CD4-positive, alpha-beta T cell (primary cell): ENCODE measurements around the gene ESPL1. TPM values are rescaled to one million over a fixed set of nuclear protein-coding genes. Genes with fewer than 3 reads are reported as not detected.

Source experiments
- ATAC-seq: fragments of 200-7000 bp; cut with Tn5 transposase; one replicate; pipeline ENCODE4 v1.10.0; 2022; ENCODE audit warnings: mild to moderate bottlenecking; ENCODE audit not compliant: poor library complexity
- CTCF ChIA-PET: fragments of 350-600 bp; sonication (Branson Sonifier 250); formaldehyde crosslinking; loops from one replicate; lab custom pipeline; 2021; ENCODE audit warnings: antibody characterized with exemption, inconsistent platforms; lab: Charles Lee
- POLR2A ChIA-PET: fragments of 350-600 bp; sonication (Branson Sonifier 250); formaldehyde crosslinking; loops from one replicate; lab custom pipeline; 2021; ENCODE audit warnings: antibody characterized with exemption, inconsistent platforms; lab: Charles Lee
- DNase-seq, 14 experiments: peaks; one replicate each; pipeline ENCODE4 v3.0.0-alpha.2; 2013 to 2020; ENCODE audit warnings: mixed read lengths in 2 of 14
- H3K27ac ChIP-seq, 2 donors: one replicate each; pipeline versions ENCODE4 v1.5.1 to v1.7.0; 2013; ENCODE audit warnings: low read length in 2 of 2, low read depth in 1 of 2, mild to moderate bottlenecking in 1 of 2
- H3K27me3 ChIP-seq, 2 experiments: 1 replicate in 1 of 2; 2 replicates in 1 of 2; pipeline versions ENCODE4 v1.6.1 to v1.7.0; 2013; ENCODE audit warnings: low read length in 2 of 2, control low read depth in 1 of 2, mild to moderate bottlenecking in 1 of 2, moderate library complexity in 1 of 2; ENCODE audit not compliant: insufficient read depth in 2 of 2, control insufficient read depth in 1 of 2
- H3K36me3 ChIP-seq: one replicate; pipeline ENCODE4 v1.6.1; 2013; ENCODE audit warnings: low read length, control low read depth; ENCODE audit not compliant: insufficient read depth
- H3K4me1 ChIP-seq: one replicate; pipeline ENCODE4 v1.6.1; 2013; ENCODE audit warnings: low read length, control low read depth; ENCODE audit not compliant: insufficient read depth
- H3K4me3 ChIP-seq: one replicate; pipeline ENCODE4 v1.5.1; 2013; ENCODE audit warnings: mild to moderate bottlenecking, low read length, moderate library complexity
- H3K9me3 ChIP-seq, 2 experiments: 1 replicate in 1 of 2; 2 replicates in 1 of 2; pipeline versions ENCODE4 v1.6.1 to v1.7.0; 2013; ENCODE audit warnings: low read length in 2 of 2, mild to moderate bottlenecking in 2 of 2, control low read depth in 1 of 2, moderate library complexity in 1 of 2; ENCODE audit not compliant: control insufficient read depth in 1 of 2, insufficient read depth in 1 of 2
- H3K27ac Mint-ChIP-seq: one replicate; pipeline ENCODE4 v1.8.0; 2020; ENCODE audit warnings: mixed read lengths
- H3K27me3 Mint-ChIP-seq: one replicate; pipeline ENCODE4 v1.8.0; 2021; ENCODE audit warnings: mixed read lengths
- H3K36me3 Mint-ChIP-seq: one replicate; pipeline ENCODE4 v1.8.0; 2021; ENCODE audit warnings: low read depth, mixed read lengths
- H3K4me1 Mint-ChIP-seq: one replicate; pipeline ENCODE4 v1.8.0; 2021; ENCODE audit warnings: low read depth, mixed read lengths
- H3K4me3 Mint-ChIP-seq: one replicate; pipeline ENCODE4 v1.8.0; 2020; ENCODE audit warnings: mild to moderate bottlenecking, mixed read lengths
- H3K9me3 Mint-ChIP-seq: one replicate; pipeline ENCODE4 v1.8.0; 2020; ENCODE audit warnings: mixed read lengths
- CTCF ChIP-seq: fragments of 200-600 bp; IDR thresholded peaks from one replicate; pipeline ENCODE4 v1.8.0; 2022; ENCODE audit warnings: antibody characterized with exemption, mild to moderate bottlenecking
- intact Hi-C, 2 experiments: fragments of 100-400 bp; cut with DNase I in 1 of 2; cut with micrococcal nuclease in 1 of 2; formaldehyde crosslinking; loops; one replicate each; pipeline versions ENCODE4 v1.15.1 to v1.9.0; 2023 to 2025; cut with DNase I, micrococcal nuclease
- total RNA-seq, 174 experiments: library from RNA in 2 of 174; stranded (reverse) in 2 of 174; gene quantifications; one replicate each; pipeline ENCODE4 v1.2.3 and lab custom pipeline; 2021 to 2026

ESPL1 gene
- total RNA-seq, 2 experiments from 2014 or later, result 0.20 to 0.71 TPM

DNA sequence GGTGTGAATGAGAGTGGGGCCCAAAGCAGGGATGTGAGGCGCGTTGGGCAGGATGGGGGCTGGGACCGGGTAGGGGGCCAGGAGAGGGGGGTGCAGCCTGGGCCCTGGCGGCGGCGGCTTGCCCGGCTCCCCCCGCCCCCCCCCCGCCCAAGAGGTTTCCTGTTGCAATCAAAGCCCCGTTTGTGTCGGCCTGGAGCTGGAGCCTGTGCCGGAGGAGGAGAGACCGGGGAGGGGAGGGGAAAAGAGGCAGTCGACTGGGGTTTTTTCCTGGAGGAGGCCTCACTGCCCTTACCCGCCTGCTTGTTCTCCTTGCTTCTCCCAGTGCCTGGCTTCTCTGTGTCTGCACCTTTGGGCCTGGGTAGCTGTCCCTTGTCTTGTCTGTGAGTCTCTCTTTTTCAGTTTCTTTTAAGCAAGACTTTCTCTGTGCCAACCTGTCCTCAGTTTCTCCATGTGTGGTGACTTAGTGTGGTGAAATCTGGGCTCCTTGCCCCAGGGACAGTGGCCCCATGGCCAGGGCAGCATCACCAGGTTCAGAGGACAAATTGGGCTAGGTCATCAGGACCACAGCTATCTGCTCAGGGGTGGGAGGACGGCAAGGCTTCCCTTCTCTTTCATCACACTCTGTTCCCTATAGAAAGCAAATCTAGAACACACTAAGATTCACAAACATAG is 44.6 kb upstream of the ESPL1 start:
- no peaks in the 10 kb centered on the region for H3K9me3 ChIP-seq
- TF ChIP-seq CTCF, result no peak
- Mint-ChIP-seq H3K4me1 (peaks cover 82% of the 10 kb centered on the region), H3K4me3 (peak overlapping the region; percentile 78), H3K27me3 (no peaks in the 10 kb centered on the region), H3K36me3 (peaks cover 16% of the 10 kb centered on the region), H3K9me3 (no peaks in the 10 kb centered on the region), H3K27ac (peak overlapping the region; percentile 82)
- peak overlapping the region; percentile 64 to 68 for H3K27ac ChIP-seq
- peak in 10 of 14 experiments; percentile 25 to 76 (median 42) for DNase-seq
- no peak for ATAC-seq
- POLR2A ChIA-PET, result interaction anchor here (0.7 to 1.7 kb wide), 6 partner anchors 9 to 72 kb away, joined by 3 to 6 read pairs (median 5); partner anchors contain the start of genes CSAD, PFDN5 and ZNF740
- no peaks in the 10 kb centered on the region for H3K27me3 ChIP-seq
- intact Hi-C loops, result loop anchor here in 1 of 2 experiments (5.0 kb wide), 2 partner anchors 41 to 44 kb away; partner anchors contain the start of genes CSAD, ESPL1 and ZNF740
- H3K4me3 ChIP-seq, result peak overlapping the region; percentile 4
- peaks cover 75% of the 10 kb centered on the region for H3K4me1 ChIP-seq
- CTCF ChIA-PET, result no interaction called here
- peaks cover 11% of the 10 kb centered on the region for H3K36me3 ChIP-seq

DNA sequence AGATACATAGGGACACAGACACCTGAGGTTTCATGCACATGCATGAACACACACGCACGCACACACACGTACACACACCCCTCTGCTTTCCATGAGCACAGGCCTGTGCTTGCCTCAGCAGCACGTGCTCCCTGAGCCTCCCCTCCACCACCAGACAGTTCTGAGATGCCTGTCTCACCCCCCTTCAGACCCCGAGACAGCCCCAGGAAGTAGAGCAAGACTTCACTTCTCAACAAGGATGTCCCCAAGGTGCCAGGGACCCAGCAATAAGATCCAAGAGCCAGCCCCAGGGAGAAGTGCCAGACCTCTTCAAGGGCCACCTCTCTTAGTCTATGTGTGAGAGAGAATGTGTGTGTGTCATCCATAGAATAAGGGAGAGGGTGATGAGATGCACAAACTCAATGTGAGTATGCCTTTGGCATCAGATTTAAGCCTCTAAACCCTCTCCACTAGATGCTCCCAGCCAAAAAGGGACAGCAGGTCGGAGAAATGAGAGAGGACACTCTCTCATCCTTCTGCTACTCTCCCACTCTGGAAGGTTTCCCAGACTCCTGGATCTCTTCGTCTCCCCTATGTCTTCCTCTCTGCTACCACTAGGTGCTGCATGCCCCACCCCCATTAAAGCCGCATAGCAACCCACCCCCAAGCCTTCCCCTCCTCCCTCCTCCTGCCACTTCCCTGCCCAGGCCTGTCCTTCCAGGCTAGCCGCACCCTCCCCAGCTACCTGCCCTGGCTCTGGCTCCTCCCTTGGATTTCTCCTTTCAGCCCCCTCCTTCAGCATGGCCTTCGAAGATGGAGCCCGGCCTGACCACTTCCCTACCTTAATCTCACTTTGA is 43.8 kb upstream of the ESPL1 start:
- POLR2A ChIA-PET, result interaction anchor here (0.7 to 1.7 kb wide), 5 partner anchors 9 to 45 kb away, joined by 3 to 6 read pairs (median 5); partner anchors contain the start of genes CSAD and ZNF740
- no peaks in the 10 kb centered on the region for H3K9me3 ChIP-seq
- peak in 1 of 14 experiments; percentile 27 for DNase-seq
- intact Hi-C loops, result loop anchor here in 1 of 2 experiments (5.0 kb wide), 2 partner anchors 42 to 43 kb away; partner anchors contain the start of genes CSAD, ESPL1 and ZNF740
- CTCF ChIA-PET, result interaction anchor here (1.3 kb wide), 1 partner anchor 11 kb away, joined by 4 read pairs; no protein-coding TSS in a partner anchor
- H3K4me1 ChIP-seq, result peaks cover 77% of the 10 kb centered on the region
- no peak for TF ChIP-seq CTCF
- peak overlapping the region; percentile 82 for H3K27ac Mint-ChIP-seq
- no peaks in the 10 kb centered on the region for H3K9me3 Mint-ChIP-seq
- ATAC-seq, result no peak
- peak overlapping the region; percentile 4 for H3K4me3 ChIP-seq
- no peaks in the 10 kb centered on the region for H3K27me3 ChIP-seq
- H3K4me3 Mint-ChIP-seq, result peak overlapping the region; percentile 77
- H3K27me3 Mint-ChIP-seq, result no peaks in the 10 kb centered on the region
- peaks cover 11% of the 10 kb centered on the region for H3K36me3 Mint-ChIP-seq
- H3K27ac ChIP-seq, result peak overlapping the region; percentile 39 to 68
- peaks cover 82% of the 10 kb centered on the region for H3K4me1 Mint-ChIP-seq
- peaks cover 11% of the 10 kb centered on the region for H3K36me3 ChIP-seq

DNA sequence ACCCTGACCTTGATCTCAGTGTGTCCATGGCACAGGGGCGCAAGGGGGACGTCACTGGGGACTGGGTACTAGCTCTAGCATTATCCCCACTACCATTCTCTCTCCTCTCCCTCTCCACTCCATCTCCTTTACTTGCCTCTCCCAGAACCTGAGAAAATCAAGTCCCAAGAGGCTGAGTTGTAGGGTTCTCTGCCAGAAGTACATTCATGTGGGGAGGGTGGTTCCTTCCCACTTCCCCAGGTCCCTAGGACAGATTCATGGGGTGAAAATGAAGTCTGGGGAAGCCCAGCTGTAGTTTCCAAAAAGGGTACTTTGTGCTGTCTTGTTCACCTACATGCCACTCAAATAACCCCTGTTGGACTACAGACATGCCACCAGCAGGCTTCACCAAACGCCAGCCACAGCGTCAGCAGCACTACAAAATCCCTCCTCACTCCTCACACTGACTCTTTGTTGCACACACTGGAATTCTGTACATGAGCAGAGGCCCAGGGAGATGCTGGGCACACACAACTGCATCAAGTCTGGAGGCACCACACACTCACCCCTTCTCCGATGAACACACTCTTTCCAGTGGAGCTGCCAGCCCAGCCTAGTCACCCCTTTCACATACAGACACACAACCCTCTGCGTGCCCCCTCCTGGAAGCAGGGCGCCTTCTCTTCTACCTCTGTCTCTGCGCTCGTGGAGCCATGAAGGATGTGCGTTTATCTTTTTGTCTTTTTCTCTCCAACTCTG is 43.0 kb upstream of the ESPL1 start:
- H3K36me3 ChIP-seq, result peaks cover 11% of the 10 kb centered on the region
- no peaks in the 10 kb centered on the region for H3K9me3 ChIP-seq
- Mint-ChIP-seq H3K9me3 (no peaks in the 10 kb centered on the region), H3K4me3 (peak overlapping the region; percentile 77), H3K27ac (peak overlapping the region; percentile 82), H3K36me3 (peaks cover 6% of the 10 kb centered on the region), H3K27me3 (no peaks in the 10 kb centered on the region), H3K4me1 (peaks cover 84% of the 10 kb centered on the region)
- no peaks in the 10 kb centered on the region for H3K27me3 ChIP-seq
- peak overlapping the region in 1 of 2 donors; percentile 14 for H3K27ac ChIP-seq
- TF ChIP-seq CTCF, result no peak
- POLR2A ChIA-PET, result no interaction called here
- intact Hi-C loops, result loop anchor here in 1 of 2 experiments (5.0 kb wide), 2 partner anchors 42 to 43 kb away; partner anchors contain the start of genes CSAD, ESPL1 and ZNF740
- CTCF ChIA-PET, result interaction anchor here (1.3 kb wide), 2 partner anchors 12 to 29 kb away, joined by 3 to 4 read pairs; no protein-coding TSS in a partner anchor
- no peak overlapping the region for H3K4me3 ChIP-seq
- ATAC-seq (no peak), DNase-seq (no peak)
- H3K4me1 ChIP-seq, result peaks cover 83% of the 10 kb centered on the region
